Liver (tissue), 9 donors: ENCODE measurements around the gene CSTPP1. TPM values are rescaled to one million over a fixed set of nuclear protein-coding genes. Genes with fewer than 3 reads are reported as not detected.

Experiments
- DNase-seq: peaks from one replicate; pipeline ENCODE4 v3.0.0-alpha.2; 2017; ENCODE audit warnings: low spot score
- H3K27ac ChIP-seq, 2 donors: one replicate each; pipeline ENCODE4 v1.7.0; 2013; ENCODE audit warnings: inconsistent platforms in 2 of 2, low read length in 2 of 2, control low read depth in 1 of 2, low read depth in 1 of 2, mild to moderate bottlenecking in 1 of 2
- H3K27me3 ChIP-seq, 4 donors: one replicate each; pipeline versions ENCODE4 v1.6.1 to v1.7.0; 2013; ENCODE audit warnings: low read length in 3 of 4, inconsistent platforms in 1 of 4, mild to moderate bottlenecking in 1 of 4, moderate library complexity in 1 of 4; ENCODE audit not compliant: control insufficient read depth in 4 of 4, insufficient read depth in 4 of 4
- H3K36me3 ChIP-seq, 4 donors: one replicate each; pipeline versions ENCODE4 v1.6.1 to v1.7.0; 2013; ENCODE audit warnings: low read length in 3 of 4, mild to moderate bottlenecking in 3 of 4, low read depth in 1 of 4, moderate library complexity in 1 of 4; ENCODE audit not compliant: control insufficient read depth in 4 of 4, insufficient read depth in 3 of 4
- H3K4me1 ChIP-seq, 4 donors: one replicate each; pipeline versions ENCODE4 v1.6.1 to v1.7.0; 2013; ENCODE audit warnings: low read length in 3 of 4, mild to moderate bottlenecking in 3 of 4, moderate library complexity in 1 of 4; ENCODE audit not compliant: control insufficient read depth in 4 of 4, insufficient read depth in 4 of 4
- H3K4me3 ChIP-seq, 3 donors: one replicate each; pipeline versions ENCODE4 v1.6.1 to v1.7.0; 2013; ENCODE audit warnings: low read length in 3 of 3, control low read depth in 1 of 3, low read depth in 1 of 3, mild to moderate bottlenecking in 1 of 3
- H3K9ac ChIP-seq, 2 donors: one replicate each; pipeline ENCODE4 v1.7.0; 2013; ENCODE audit warnings: low read length in 2 of 2, mild to moderate bottlenecking in 2 of 2, moderate library complexity in 2 of 2, control low read depth in 1 of 2, low read depth in 1 of 2
- H3K9me3 ChIP-seq, 4 donors: one replicate each; pipeline versions ENCODE4 v1.6.1 to v1.7.0; 2013; ENCODE audit warnings: low read length in 3 of 4; ENCODE audit not compliant: control insufficient read depth in 4 of 4
- ATF3 ChIP-seq: IDR thresholded peaks from 2 replicates; pipeline ENCODE4 v1.6.1; 2016; ENCODE audit warnings: antibody characterized with exemption
- CTCF ChIP-seq: fragments of 150-350 bp; IDR thresholded peaks from 2 replicates; pipeline ENCODE4 v1.5.1; 2017; ENCODE audit warnings: improper control_type of control experiment, low read depth, low read length; ENCODE audit not compliant: missing input control
- FOXA1 ChIP-seq: IDR thresholded peaks from 2 replicates; pipeline ENCODE4 v1.6.1; 2016; ENCODE audit warnings: antibody characterized with exemption
- HNF4A ChIP-seq, 2 donors: conservative IDR thresholded peaks; 2 replicates each; pipeline ENCODE4 v1.6.1; 2016; ENCODE audit warnings: antibody characterized with exemption in 2 of 2, mild to moderate bottlenecking in 2 of 2
- HNF4G ChIP-seq: IDR thresholded peaks from 2 replicates; pipeline ENCODE4 v1.6.1; 2016; ENCODE audit warnings: antibody characterized with exemption
- NR2F2 ChIP-seq: IDR thresholded peaks from 2 replicates; pipeline ENCODE4 v1.6.1; 2016; ENCODE audit warnings: antibody characterized with exemption
- SP1 ChIP-seq: IDR thresholded peaks from 2 replicates; pipeline ENCODE4 v1.6.1; 2018; ENCODE audit warnings: antibody characterized with exemption, mild to moderate bottlenecking
- YY1 ChIP-seq: IDR thresholded peaks from 2 replicates; pipeline ENCODE4 v1.6.1; 2016; ENCODE audit warnings: antibody characterized with exemption, mild to moderate bottlenecking
- ZBTB33 ChIP-seq: IDR thresholded peaks from 2 replicates; pipeline ENCODE4 v1.6.1; 2016; ENCODE audit warnings: antibody characterized with exemption
- WGBS: extraction: QIAGEN DNeasy Blood & Tissue Kit; methylation state at CpG from one replicate; pipeline ENCODE4 v1.1.7; 2013; 5-methylcytosine and 5-hydroxymethylcytosine counted together
- polyA plus RNA-seq, 2 donors: library from polyadenylated mRNA; stranded (reverse) in 1 of 2; unstranded in 1 of 2; fragments of 200-250 nt in 1 of 2; fragments of >200 nt in 1 of 2; fragmentation: Nextera tagmentation in 1 of 2; extraction: Ambion mirVana in 1 of 2; gene quantifications; one replicate each; pipeline versions ENCODE4 v1.2.1 to v1.2.3, GENCODE V29; 2013 to 2015
- total RNA-seq, 2 donors: library from RNA; depleted of rRNA; stranded (reverse); fragments of >200 nt; gene quantifications; one replicate each; pipeline ENCODE4 v1.2.3, GENCODE V29; 2014
- TF ChIP-seq, protein P1 (sequence below): IDR thresholded peaks from 2 replicates; pipeline ENCODE4 v1.6.1; 2016; ENCODE audit warnings: antibody characterized with exemption, mild to moderate bottlenecking
- donor health status: healthy.
- donor health status: healthy.
- donor health status: healthy.
- donor health status: healthy.
- donor health status: healthy.

The CSTPP1 gene
- total and polyA plus RNA-seq, 4 donors: 5.4 to 6.6 (median 5.7) TPM

GRCh38 chr11:47018637-47019036 is 82.1 kb downstream of the CSTPP1 start (continued):
- TF ChIP-seq ZBTB33: no peak
- TF ChIP-seq NR2F2: no peak

- WGBS: 94% methylated on average over 2 of the region's 2 CpGs
- no peaks in the 10 kb centered on the region for H3K9me3 ChIP-seq
Observed at GRCh38 chr11:47020793-47021526, 84.4 kb downstream of the CSTPP1 start.

More at GRCh38 chr11:47020793-47021526, 84.4 kb downstream of the CSTPP1 start:
- Histone ChIP-seq H3K4me3 (no peak overlapping the region), H3K27ac (no peak overlapping the region), H3K9ac (no peak overlapping the region), H3K4me1 (peaks cover 0 to under 1% (median 0%) of the 10 kb centered on the region in 4 donors), H3K36me3 (no peaks in the 10 kb centered on the region), H3K27me3 (no peaks in the 10 kb centered on the region)
- TF ChIP-seq HNF4A (conservative IDR thresholded peaks at IDR 0.05): no peak
- TF ChIP-seq ZBTB33: no peak
- no peak for TF ChIP-seq CTCF
- TF ChIP-seq YY1: no peak
- TF ChIP-seq ATF3: no peak
- no peak for TF ChIP-seq FOXA1
- TF ChIP-seq SP1: no peak
- no peak for TF ChIP-seq HNF4G
- TF ChIP-seq, protein P1, sequence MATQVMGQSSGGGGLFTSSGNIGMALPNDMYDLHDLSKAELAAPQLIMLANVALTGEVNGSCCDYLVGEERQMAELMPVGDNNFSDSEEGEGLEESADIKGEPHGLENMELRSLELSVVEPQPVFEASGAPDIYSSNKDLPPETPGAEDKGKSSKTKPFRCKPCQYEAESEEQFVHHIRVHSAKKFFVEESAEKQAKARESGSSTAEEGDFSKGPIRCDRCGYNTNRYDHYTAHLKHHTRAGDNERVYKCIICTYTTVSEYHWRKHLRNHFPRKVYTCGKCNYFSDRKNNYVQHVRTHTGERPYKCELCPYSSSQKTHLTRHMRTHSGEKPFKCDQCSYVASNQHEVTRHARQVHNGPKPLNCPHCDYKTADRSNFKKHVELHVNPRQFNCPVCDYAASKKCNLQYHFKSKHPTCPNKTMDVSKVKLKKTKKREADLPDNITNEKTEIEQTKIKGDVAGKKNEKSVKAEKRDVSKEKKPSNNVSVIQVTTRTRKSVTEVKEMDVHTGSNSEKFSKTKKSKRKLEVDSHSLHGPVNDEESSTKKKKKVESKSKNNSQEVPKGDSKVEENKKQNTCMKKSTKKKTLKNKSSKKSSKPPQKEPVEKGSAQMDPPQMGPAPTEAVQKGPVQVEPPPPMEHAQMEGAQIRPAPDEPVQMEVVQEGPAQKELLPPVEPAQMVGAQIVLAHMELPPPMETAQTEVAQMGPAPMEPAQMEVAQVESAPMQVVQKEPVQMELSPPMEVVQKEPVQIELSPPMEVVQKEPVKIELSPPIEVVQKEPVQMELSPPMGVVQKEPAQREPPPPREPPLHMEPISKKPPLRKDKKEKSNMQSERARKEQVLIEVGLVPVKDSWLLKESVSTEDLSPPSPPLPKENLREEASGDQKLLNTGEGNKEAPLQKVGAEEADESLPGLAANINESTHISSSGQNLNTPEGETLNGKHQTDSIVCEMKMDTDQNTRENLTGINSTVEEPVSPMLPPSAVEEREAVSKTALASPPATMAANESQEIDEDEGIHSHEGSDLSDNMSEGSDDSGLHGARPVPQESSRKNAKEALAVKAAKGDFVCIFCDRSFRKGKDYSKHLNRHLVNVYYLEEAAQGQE: no peak
- no peak for DNase-seq
